SU-DHL-6 (cell line): ENCODE measurements around the gene TRIM33.

Experiments used
- CTCF ChIP-seq: fragments of 200-600 bp; sonication (generic); IDR thresholded peaks from one replicate; pipeline ENCODE4 v1.5.1; 2017; ENCODE audit warnings: antibody characterized with exemption, mild to moderate bottlenecking, low read length, moderate library complexity; ENCODE audit not compliant: insufficient read depth, poor library complexity, severe bottlenecking
- EZH2phosphoT487 ChIP-seq: fragments of 200-600 bp; sonication (generic), shearing (Covaris generic); conservative IDR thresholded peaks from 2 replicates; pipeline ENCODE4 v1.6.1; 2018; ENCODE audit warnings: mild to moderate bottlenecking, antibody characterized with exemption, low read length, moderate library complexity, mixed read lengths

DNA sequence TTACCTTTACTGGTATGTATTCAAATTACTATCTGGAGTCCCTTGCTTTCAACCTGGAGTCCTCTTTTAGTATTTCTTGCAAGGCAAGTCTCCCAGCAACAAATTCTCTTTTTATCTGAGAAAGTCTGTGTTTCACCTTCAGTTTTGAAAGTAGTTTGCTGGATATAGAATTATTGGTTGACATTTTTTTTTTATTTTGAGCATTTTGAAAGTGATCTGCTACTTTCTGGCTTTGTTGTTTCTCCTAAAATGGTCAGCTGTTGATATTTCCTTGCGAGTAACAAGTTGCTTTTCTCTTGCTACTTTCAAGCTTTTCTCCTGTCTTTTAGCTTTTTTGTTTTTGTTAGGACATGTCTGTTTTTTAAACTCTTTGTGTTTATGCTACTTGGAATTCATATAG lies 126.1 kb downstream of the TRIM33 start:
- TF ChIP-seq CTCF = no peak
- TF ChIP-seq EZH2phosphoT487 = no peak
